T1000 (cell line): ENCODE results near the gene PICALM.
"Not testable (repeated sequence)": the region's sequence is repeated elsewhere in the genome, so short reads cannot be mapped to it uniquely, and the experiment has no call there.

Experiments
- DNase-seq: peaks from one replicate; lab custom pipeline; 2025; ENCODE audit warnings: mixed read lengths; lab: John Stamatoyannopoulos, UW

The PICALM gene, protein sequence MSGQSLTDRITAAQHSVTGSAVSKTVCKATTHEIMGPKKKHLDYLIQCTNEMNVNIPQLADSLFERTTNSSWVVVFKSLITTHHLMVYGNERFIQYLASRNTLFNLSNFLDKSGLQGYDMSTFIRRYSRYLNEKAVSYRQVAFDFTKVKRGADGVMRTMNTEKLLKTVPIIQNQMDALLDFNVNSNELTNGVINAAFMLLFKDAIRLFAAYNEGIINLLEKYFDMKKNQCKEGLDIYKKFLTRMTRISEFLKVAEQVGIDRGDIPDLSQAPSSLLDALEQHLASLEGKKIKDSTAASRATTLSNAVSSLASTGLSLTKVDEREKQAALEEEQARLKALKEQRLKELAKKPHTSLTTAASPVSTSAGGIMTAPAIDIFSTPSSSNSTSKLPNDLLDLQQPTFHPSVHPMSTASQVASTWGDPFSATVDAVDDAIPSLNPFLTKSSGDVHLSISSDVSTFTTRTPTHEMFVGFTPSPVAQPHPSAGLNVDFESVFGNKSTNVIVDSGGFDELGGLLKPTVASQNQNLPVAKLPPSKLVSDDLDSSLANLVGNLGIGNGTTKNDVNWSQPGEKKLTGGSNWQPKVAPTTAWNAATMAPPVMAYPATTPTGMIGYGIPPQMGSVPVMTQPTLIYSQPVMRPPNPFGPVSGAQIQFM

DNA sequence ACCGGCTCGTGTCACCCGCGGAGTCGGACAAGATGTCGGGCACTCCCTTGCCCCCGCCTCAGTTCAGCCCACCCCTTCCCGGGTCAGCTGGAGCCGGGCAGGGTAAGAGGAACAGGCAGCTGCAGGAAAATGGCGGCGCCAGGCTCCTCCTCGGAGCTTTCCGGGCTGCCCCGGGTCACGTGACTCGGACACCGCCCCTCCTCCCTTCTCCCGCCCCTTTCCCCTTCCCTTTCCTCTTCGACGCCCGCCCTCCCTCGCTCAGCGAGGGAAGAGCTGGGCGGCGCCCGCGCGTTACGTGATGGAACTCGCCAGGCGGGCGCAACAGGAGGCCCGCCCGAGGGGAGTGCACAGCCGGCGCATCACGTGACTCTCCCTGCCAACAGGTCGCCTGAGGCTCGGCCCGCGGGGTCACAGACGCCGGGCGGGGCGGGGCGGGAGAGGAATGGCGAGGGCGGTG lies at the start of gene PICALM:
Gene PICALM (minus strand): TSS at position 134 of the 457 bp plus-strand sequence. CDS start 304 bp downstream, outside the sequence.
- DNase-seq, result peak; percentile 90

DNA sequence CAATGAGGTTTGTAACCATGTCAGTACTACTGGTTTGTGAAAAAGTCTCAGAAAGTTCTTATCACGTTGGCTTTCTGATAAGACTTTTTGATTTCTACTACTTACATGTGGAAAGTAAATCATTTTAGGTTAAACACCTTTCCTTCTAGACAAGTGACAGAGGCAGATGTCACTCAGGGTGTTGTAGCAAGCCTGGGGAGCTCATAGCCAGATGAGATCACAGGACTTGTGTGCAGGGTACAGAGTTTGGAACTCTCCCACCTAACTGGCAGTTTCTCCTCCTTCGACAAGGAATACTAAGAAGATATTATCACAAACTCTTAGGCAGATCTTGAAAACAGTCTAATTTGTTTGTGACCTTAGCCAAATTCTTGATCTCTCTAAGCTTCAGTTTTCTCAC lies 49.4 kb upstream of the PICALM start:
- no peak for DNase-seq

DNA sequence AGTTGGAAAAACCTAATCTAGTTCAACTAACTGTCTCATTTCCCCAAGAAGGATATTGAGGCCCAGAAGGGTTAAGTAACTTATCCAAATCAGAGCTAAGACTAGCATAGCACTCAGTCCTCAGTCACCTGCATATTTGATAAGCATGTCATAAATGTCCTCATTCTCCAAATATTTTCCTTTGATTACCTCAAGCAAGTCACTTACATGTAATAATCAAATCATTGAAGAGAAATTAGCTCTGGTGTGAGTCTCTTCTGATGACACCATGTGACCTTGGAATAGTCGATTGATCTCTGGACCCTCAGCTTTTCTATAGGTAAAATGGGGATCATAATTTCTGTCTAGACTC lies 48.8 kb upstream of the PICALM start:
- DNase-seq, result no peak

DNA sequence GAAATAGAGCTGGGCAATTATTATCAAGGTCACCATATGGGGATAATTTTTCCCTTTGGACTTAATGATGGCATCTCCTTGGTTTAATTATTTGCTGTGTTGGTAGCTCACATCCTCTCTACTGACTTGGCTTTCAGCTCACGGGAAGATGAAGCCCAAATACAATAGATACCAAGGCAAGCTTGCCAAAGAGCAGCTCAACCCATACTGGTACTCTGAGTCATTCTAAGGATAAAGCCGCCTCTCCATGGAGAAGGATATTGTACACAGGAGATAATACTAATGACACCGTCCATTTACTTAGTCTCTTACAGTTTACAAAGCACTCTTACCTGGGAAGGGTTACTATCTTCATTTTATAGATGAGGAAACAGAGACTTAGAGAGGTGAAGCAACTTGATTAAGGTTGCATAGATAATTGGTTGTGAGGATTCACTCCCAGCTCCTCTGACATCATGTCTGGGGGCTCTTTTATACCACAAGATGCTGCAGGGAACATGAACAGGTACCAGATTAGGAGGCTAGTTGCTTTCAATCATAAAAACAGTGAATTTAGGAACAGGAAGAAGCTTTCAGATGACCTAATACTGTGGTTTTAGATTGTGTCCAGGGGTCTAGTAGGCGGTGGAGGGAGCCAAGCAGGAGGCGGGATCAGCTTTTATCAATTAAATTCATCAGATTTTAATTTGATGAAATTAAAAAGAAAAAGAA lies 48.3 kb upstream of the PICALM start:
- no peak for DNase-seq

DNA sequence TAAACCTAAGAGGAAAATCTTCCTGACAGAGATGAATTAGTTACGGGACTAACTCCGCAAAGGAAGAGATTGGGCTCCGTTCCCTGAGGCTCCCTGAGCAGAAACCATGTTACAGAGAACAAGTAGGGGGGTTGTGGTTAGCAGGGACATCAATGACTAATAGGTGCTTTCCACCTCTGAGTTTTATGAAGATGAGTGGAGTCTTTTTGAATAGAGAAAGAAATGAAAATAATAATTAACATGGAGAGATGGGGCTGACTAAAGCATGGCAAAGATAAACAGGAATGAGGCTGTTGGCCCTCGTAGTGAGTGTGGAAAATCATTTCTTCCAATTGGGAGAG lies 47.5 kb upstream of the PICALM start:
- DNase-seq, result peak; percentile 16

DNA sequence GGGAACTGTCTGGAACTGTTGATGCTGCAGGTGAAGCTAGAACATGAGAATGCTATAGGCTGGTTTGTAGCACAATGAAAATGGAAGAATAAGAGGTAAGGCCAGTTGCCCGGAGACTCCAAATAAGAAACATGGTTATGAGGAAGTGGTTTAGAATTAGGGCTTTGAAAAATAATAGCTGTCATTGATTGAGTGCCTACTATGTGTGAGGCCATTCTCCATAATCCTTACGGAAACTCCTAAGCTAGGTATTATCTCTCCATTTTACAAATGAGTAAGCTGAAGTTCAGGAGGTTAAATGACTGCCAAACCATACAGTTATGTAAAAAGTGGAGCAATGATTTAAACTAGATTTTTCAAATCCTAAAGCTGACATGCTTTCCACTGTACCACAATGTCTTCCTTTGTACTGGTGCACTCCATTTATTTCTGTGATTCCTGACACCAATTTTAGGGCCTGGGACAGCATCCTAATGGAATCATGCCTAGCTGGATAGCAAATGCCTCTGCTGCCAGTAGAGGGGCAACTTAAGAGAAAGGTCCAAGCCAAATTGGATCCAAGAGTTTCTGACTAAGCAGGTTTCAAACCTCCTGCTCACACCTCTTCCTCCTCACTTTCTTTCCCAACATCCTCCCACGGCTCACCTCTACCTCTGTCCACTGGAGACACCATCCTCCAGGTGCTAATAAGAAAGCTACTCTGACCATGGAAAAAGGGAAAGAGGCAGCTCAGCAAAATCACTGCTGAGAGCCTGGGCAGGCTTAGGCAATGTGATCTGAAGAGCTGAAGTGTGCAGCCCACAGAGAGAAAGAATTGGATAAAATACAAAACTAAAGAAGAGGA lies 46.9 kb upstream of the PICALM start:
- DNase-seq, result no peak

DNA sequence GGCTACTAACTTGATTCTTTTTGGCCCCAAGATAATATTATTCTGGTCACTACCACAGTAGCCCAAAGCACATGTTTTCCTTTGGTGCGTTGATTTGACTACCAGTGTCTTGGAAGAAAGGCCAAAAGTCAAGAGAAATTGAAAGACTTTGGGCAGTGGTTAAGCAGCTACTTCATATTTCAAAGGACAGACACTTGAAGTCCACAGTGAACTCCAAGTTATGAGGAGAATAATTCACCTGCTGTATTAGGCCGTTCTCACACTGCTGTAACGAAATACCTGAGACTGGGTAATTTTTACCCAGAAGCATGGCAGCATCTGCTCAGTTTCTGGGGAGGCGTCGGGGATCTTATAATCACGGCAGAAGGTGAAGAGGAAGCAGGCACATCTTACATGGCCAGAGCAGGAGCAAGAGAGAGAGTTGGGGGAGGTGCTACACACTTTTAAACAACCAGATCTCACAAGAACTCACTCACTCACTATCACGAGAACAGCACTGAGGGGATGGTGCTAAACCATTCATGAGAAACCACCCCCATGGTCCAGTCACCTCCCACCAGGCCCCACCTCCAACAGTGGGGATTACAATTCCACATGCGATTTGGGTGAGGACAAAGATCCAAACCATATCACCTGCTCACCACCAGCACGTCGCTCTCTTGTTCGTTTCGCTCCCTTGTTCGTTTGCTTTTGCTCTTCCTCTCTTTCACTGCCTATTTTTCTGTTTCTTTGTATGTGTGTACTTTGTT lies 40.2 kb upstream of the PICALM start:
- DNase-seq, result no peak

DNA sequence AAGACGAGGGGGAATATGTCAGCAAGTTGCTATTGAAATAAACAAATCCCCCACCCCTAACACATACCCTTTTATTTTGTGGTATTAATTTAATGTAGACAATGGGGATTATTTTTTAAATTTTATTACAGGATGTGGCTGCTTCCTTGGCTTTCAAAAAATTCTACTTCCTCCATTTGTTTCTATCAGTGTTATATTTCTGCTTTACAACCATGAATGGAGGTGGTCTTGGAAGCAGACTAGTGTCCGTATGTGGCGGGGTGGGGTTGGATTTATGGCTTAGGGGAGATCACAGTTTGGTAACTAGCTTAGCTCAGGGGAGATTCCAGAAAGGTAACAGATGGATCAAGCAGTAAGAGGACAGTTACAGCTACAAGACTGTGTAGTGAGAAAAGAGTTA lies 39.3 kb upstream of the PICALM start:
- no peak for DNase-seq

DNA sequence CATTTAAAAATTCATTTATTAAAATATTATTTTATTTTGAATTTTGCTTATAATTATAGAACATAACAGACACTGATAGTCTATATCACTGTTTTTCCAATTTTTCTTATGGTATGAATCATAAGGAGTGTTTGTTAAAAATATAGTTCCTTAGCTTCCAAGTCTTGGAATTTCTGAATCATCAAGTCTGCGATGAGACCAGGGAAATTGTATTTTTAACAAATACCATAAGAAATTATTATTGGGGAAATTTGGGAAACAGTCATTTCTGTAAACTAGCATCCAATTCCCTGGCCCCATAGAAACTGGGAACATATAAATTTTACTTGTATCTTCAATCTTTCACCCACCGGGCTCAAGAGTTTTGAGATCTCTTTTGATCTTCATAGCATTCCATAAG lies 38.0 kb upstream of the PICALM start:
- DNase-seq, result no peak

DNA sequence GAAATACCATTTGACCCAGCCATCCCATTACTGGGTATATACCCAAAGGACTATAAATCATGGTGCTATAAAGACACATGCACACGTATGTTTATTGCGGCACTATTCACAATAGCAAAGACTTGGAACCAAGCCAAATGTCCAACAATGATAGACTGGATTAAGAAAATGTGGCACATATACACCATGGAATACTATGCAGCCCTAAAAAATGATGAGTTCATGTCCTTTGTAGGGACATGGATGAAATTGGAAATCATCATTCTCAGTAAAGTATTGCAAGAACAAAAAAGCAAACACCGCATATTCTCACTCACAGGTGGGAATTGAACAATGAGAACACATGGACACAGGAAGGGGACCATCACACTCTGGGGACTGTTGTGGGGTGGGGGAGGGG lies 37.1 kb upstream of the PICALM start:
- not testable (repeated sequence) for DNase-seq

DNA sequence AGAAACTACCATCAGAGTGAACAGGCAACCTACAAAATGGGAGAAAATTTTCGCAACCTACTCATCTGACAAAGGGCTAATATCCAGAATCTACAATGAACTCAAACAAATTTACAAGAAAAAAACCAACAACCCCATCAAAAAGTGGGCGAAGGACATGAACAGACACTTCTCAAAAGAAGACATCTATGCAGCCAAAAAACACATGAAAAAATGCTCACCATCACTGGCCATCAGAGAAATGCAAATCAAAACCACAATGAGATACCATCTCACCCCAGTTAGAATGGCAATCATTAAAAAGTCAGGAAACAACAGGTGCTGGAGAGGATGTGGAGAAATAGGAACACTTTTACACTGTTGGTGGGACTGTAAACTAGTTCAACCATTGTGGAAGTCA lies 36.7 kb upstream of the PICALM start:
- DNase-seq, result not testable (repeated sequence)

DNA sequence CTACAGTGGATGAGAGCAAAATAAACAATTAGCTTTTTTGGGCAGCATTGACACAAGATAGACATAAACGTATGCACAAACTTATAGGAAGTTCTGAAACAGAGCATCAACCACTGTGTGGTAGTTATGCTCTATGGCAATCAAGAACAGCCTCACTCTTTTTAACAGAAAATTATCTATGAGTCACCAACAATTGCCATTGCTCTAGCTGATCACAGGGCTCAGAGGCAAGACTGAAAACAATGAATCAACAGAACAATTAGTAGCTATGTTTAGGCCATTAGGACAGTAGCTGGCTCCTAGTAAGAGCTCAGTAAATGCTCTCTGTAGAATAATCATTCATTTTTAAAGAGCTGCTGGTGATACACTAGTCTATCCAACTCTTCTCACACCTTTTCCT lies 34.9 kb upstream of the PICALM start:
- no peak for DNase-seq

DNA sequence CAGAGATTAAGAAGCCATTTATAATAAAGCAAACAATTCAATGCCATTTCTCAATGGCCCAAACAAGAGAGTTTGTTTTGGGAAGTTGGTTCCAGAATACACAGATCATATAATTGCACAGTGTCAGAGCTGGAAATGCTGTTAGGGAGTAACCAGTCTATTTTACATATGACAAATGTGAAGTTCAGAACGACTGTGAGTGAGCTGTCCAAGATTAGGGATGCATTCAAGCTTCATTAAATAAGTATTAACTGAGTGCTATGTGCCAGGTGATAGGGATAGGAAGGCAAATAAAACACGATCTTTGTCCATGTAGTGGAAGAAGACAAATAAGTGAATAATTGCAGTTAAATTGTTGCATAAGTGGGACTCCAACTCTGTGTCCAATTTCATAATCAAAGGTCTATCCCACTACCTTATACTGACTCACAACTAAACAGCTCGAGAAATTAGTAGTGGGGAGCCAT lies 33.1 kb upstream of the PICALM start:
- DNase-seq, result no peak

DNA sequence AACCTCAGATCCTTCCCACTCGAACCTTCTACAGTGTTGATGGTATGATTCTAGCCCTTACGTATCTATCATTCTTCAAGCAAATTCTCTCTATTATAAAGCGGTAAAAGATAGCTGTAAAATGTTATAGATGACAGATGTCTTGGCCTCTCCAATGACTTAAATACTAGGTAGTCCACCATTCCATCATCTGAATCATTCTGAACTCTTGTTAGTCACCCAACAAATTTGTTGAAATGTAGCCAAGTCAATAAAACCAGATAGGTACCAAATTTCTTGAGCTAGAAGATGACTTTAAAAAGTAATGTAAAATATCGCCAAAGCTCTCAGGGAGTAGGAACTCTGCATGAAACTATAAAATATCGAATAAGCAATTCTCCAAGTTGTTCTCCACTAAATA lies 32.6 kb upstream of the PICALM start:
- no peak for DNase-seq

DNA sequence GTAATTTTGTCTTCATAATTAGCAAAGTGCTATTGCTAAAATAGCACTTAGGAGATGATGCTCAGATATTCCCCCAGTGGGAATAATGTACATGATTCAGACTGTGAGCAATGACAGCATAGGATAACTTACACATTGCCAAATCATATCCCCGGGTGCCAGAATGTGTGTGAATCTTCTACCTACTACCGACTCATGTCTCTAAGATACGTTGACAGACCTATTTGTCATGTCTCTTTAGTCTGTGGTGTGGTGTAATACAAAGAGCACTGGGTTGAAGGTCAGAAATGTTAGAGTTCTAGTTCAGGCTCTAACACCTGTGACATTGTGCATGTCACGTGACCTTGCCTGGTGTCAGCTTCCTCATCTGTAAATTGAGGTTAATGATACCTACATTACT lies 31.0 kb upstream of the PICALM start:
- DNase-seq, result no peak

DNA sequence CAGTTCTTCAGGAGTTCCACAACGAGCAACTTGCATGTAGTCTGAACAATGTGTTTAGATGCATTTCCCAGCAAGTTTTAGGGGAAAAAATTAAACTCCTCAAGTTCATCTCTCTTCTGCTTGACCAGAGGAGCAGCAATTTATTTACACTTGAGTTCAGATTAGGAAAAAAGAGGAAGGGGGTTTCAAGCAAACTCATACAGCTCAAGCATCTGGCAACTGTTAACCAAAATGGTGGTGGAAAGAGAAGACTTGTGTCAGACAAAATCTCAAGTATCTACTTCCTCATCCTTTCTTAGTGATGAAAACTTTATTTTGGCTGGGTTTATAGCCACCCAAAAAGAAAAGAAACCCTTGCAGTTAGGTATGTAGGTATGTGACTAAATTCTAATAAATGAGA lies 29.1 kb upstream of the PICALM start:
- DNase-seq, result no peak

DNA sequence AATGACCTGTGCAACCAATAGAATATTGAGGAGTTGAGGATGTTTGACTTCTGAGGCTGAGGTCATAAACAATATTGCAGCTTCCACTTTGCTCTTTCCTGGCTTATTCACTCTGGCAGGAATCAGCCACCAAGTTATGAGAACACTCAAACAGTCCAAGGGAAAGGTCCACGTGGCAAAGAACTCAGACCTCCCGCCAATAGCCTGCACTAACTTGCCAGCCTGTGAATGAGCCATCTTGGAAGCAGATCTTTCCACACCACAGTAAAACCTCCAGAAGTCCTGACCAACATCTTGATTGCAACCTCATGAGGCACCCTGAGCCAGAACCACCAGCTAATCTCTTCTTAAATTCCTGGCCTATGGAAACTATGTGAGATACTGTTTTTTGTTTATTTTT lies 22.7 kb upstream of the PICALM start:
- no peak for DNase-seq

DNA sequence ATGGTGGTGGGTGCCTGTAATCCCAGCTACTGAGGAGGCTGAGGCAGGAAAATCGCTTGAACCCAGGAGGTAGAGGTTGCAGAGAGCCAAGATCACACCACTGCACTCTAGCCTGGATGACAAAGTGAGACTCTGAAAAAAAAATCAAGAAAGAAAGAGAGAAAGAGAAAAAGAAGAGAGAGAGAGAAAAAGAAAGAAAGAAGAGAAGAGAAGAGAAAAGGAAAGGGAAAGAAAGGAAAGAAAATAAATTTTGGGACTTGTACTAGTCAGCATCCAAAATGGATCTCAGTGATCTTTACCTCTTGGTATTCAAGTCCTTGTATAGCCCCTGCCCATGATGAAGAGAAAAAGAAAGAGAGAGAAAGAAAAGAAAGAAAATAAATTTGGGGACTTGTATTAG lies 22.2 kb upstream of the PICALM start:
- no peak for DNase-seq

DNA sequence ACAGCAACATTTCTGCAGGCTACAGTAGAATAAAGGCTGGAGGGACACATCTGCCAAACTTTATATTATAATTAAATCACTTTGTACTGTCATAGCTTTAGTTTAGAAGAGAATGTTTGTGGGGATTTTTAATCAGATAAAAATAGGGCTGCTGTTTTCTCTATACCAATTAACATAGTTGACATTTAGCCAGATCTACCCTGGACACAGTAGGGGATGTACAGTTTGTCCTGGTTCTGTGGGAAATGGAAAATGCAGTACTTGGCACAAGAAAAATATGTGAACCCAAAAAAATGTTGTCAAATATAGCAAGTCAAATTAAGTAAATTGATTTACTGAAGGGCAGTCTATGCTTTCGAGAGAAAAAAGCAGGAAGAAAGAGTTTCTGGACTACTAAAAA lies 20.8 kb upstream of the PICALM start:
- no peak for DNase-seq

DNA sequence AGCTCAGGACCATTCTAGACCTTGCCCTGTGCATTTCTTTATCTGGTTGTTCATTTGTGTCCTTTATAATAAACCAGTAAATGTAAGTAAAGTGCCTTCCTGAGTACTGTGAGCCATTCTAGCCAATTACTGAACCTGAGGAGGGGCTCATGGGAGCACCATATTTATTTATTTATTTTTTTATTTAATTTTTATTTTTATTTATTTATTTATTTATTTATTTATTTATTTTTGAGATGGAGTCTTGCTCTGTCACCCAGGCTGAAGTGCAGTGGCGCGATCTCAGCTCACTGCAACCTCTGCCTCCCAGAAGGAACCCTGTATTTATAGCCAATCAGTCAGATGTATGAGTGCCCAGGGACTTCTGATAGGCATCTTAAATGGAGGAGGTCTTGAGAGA lies 18.8 kb upstream of the PICALM start:
- not testable (repeated sequence) for DNase-seq

DNA sequence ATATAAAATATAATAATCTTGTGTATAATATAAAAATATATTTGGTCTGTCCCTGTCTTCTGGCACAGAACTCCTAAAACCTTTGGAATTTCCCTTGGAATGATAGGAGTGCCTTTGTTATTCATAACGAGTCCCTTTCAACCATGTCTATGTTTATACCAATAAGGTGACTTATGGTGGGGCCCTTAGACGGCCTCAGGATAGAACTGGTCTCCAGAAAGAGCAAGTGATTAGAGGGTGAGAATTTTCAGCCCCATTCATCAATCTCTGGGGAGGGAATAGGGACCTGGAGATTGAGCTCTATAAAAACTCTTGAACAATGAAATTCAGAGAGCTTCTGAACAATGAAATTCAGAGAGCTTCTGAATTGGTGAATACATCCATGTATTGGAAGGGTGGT lies 18.4 kb upstream of the PICALM start:
- DNase-seq, result no peak
